Cerebellar nuclear complex (tissue), 1 donor: Measurements from ENCODE around the gene CCDC93.

Experiments used
- DNase-seq, 2 experiments: peaks; one replicate each; lab custom pipeline; 2025; lab: John Stamatoyannopoulos, UW

The CCDC93 gene

DNA sequence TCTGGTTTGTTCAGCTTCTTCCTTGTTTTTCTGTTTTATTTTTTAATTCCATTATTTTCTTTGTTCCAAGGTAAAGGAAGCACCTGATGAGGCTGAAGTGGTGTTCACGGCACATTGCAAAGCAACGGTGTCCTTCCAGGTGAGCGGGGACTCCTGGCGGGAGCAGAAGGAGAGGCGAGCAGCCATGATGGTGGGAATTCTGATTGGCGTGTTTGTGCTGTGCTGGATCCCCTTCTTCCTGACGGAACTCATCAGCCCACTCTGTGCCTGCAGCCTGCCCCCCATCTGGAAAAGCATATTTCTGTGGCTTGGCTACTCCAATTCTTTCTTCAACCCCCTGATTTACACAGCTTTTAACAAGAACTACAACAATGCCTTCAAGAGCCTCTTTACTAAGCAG lies 110.9 kb downstream of the CCDC93 start:
- DNase-seq, result no peak

DNA sequence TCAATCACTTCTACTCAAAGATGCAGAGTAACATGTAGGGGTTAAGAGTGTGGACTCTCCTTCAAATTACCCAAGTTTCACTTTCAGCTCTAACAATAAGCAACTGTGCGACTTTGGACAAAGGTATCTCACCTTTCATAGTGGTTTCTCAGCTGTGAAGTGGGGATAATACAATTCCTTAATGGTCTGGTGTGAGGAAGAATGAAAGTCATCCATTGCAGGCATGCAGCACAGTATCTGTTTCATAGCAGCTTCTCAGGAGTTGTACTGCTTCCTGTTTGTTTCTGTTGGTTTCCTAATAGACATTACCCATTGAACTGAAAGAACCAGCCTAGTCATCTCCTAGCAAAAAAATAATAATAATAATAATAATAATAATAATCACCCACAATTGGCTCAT lies 125.0 kb downstream of the CCDC93 start:
- no peak for DNase-seq

GRCh38 chr2:117885308-117885707 lies 128.6 kb downstream of the CCDC93 start:
- no peak for DNase-seq

DNA sequence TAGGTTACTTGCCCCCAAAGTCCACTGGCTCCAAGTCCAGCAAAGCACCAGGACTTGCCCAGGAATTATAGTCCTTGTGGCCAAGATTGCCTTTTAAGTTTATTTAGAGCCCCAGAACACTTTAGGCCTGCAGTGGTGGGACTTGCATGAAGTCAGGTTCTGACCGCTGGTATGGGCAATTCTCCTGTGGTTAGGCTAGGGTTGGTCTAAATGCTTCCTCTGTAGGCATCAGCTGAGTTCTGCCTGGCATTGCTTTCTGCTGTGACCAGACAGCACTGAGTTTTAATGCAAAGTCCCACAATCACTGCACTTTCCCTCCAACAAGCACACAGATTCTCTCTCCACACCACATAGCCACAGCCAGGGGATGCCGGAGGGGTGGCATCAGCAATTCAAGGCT lies 134.9 kb downstream of the CCDC93 start:
- no peak for DNase-seq

- DNase-seq, result no peak
These were observed 138.1 kb downstream of the CCDC93 start for GRCh38 chr2:117875786-117876185.
